LNCaP clone FGC (cell line): ENCODE data around the gene IGLL1.
"Not testable (repeated sequence)": the region's sequence is repeated elsewhere in the genome, so short reads cannot be mapped to it uniquely, and the experiment has no call there.

Experiments
- DNase-seq: peaks from one replicate; pipeline ENCODE4 v3.0.0-alpha.2; 2011; ENCODE audit warnings: low read depth
- H3K4me3 ChIP-seq: 2 replicates; pipeline ENCODE4 v1.5.1; 2011; ENCODE audit warnings: mild to moderate bottlenecking, low read depth, low read length, control low read depth
- CTCF ChIP-seq: IDR thresholded peaks from 2 replicates; pipeline ENCODE4 v1.5.1; 2012; ENCODE audit warnings: mild to moderate bottlenecking; ENCODE audit not compliant: control insufficient read depth, insufficient read depth; ENCODE audit errors: extremely low read depth

Gene IGLL1

GRCh38 chr22:23565305-23565914, 14.7 kb downstream of the IGLL1 start:
- no peak overlapping the region for H3K4me3 ChIP-seq
- no peak for DNase-seq

GRCh38 chr22:23564276-23564675, 15.8 kb downstream of the IGLL1 start:
- no peak for TF ChIP-seq CTCF
- DNase-seq: no peak

More at GRCh38 chr22:23565305-23565914, 14.7 kb downstream of the IGLL1 start:
- TF ChIP-seq CTCF: no peak

GRCh38 chr22:23563111-23563510, 17.0 kb downstream of the IGLL1 start:
- H3K4me3 ChIP-seq: no peak overlapping the region
- no peak for DNase-seq
- no peak for TF ChIP-seq CTCF

More at GRCh38 chr22:23564276-23564675, 15.8 kb downstream of the IGLL1 start:
- no peak overlapping the region for H3K4me3 ChIP-seq

- no peak overlapping the region for H3K4me3 ChIP-seq
- TF ChIP-seq CTCF: no peak
- no peak for DNase-seq
These were observed 17.9 kb downstream of the IGLL1 start for GRCh38 chr22:23562186-23562585.

- not testable (repeated sequence) for H3K4me3 ChIP-seq, DNase-seq
These were observed 19.0 kb downstream of the IGLL1 start for GRCh38 chr22:23561025-23561510.

- H3K4me3 ChIP-seq, DNase-seq: not testable (repeated sequence)
These were observed 19.9 kb downstream of the IGLL1 start for GRCh38 chr22:23560215-23560614.

- no peak overlapping the region for H3K4me3 ChIP-seq
- no peak for TF ChIP-seq CTCF
- DNase-seq: no peak
These were observed 22.6 kb downstream of the IGLL1 start for GRCh38 chr22:23557467-23557866.

- TF ChIP-seq CTCF: no peak
- no peak overlapping the region for H3K4me3 ChIP-seq
- no peak for DNase-seq
These were observed 23.1 kb downstream of the IGLL1 start for GRCh38 chr22:23557036-23557435.
